ENCODE results near the gene PHF13. TPM values are rescaled to one million over a fixed set of nuclear protein-coding genes. Genes with fewer than 3 reads are reported as not detected.
"Not testable (repeated sequence)": the region's sequence is repeated elsewhere in the genome, so short reads cannot be mapped to it uniquely, and the experiment has no call there.

PHF13 gene
- total RNA-seq, 4 donors from 2014 or later: 12.9 to 17.7 (median 15.7) TPM

- H3K4me3 ChIP-seq: no peak overlapping the region
- 84 to 85% methylated on average over 7 of the region's 7 CpGs for WGBS, 2 donors
- no peaks in the 10 kb centered on the region for H3K4me1 ChIP-seq
- peaks cover 0 to 34% (median 0%) of the 10 kb centered on the region in 3 donors for H3K36me3 ChIP-seq
- TF ChIP-seq CTCF (IDR thresholded peaks at IDR 0.05): no peak
- no peak for TF ChIP-seq POLR2A (IDR thresholded peaks at IDR 0.05)
- TF ChIP-seq EP300 (IDR thresholded peaks at IDR 0.05): no peak
- no peaks in the 10 kb centered on the region for H3K27me3 ChIP-seq
- no peak overlapping the region for H3K27ac ChIP-seq
- DNase-seq (ENCODE audit: low spot score in 2 of 2): no peak
- no peaks in the 10 kb centered on the region for H3K9me3 ChIP-seq
Observed at GRCh38 chr1:6660415-6661049, 47.0 kb downstream of the PHF13 start.

GRCh38 chr1:6662468-6662867, 48.9 kb downstream of the PHF13 start:
- not testable (repeated sequence) for H3K27ac ChIP-seq; H3K27me3 ChIP-seq; H3K9me3 ChIP-seq; H3K4me3 ChIP-seq; H3K4me1 ChIP-seq; DNase-seq (ENCODE audit: low spot score in 2 of 2)
- 94 to 98% methylated on average over 7 of the region's 7 CpGs for WGBS, 2 donors
- H3K36me3 ChIP-seq: peaks cover 4 to 45% (median 6%) of the 10 kb centered on the region in 3 donors

GRCh38 chr1:6666696-6667095, 53.2 kb downstream of the PHF13 start:
- H3K27me3 ChIP-seq: no peaks in the 10 kb centered on the region
- H3K9me3 ChIP-seq: no peaks in the 10 kb centered on the region
- H3K4me3 ChIP-seq: no peak overlapping the region
- no peak for DNase-seq (ENCODE audit: low spot score in 2 of 2)
- TF ChIP-seq POLR2A (IDR thresholded peaks at IDR 0.05) (no peak), CTCF (IDR thresholded peaks at IDR 0.05) (no peak), EP300 (IDR thresholded peaks at IDR 0.05) (no peak)
- H3K27ac ChIP-seq: no peak overlapping the region
- 92 to 94% methylated on average over 5 of the region's 5 CpGs for WGBS, 2 donors
- H3K36me3 ChIP-seq: peaks cover 4 to 51% (median 6%) of the 10 kb centered on the region in 3 donors
- H3K4me1 ChIP-seq: no peaks in the 10 kb centered on the region

DNA sequence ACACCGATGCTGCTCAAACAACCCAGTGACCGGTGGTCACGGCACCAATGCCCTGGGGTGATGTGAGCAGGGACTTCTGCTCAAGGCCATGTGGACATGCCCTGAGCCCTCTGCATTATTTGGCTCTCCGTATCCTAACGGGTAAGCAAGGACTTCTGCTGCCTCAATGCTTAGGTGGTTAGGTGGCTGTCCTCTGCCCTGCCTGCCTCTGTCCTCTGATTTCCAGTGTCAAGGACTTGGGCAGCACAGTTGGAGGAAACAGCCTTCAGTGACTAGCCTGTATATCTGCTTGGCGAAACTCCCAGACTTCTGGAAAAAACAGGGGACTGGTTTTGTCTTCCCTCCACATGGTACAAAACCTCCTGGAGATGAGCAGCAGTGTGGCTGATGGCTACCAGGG, 53.6 kb downstream of the PHF13 start:
- Histone ChIP-seq H3K27ac (no peak overlapping the region), H3K9me3 (no peaks in the 10 kb centered on the region), H3K4me1 (no peaks in the 10 kb centered on the region), H3K4me3 (no peak overlapping the region), H3K27me3 (no peaks in the 10 kb centered on the region), H3K36me3 (peaks cover 4 to 51% (median 6%) of the 10 kb centered on the region in 3 donors)
- TF ChIP-seq CTCF (IDR thresholded peaks at IDR 0.05) (no peak), POLR2A (IDR thresholded peaks at IDR 0.05) (no peak), EP300 (IDR thresholded peaks at IDR 0.05) (no peak)
- WGBS, 2 donors: 94 to 98% methylated on average over 6 of the region's 6 CpGs
- no peak for DNase-seq (ENCODE audit: low spot score in 2 of 2)

GRCh38 chr1:6668503-6668902, 55.0 kb downstream of the PHF13 start:
- 97 to 98% methylated on average over 9 of the region's 9 CpGs for WGBS, 2 donors
- TF ChIP-seq POLR2A (IDR thresholded peaks at IDR 0.05) (no peak), CTCF (IDR thresholded peaks at IDR 0.05) (no peak), EP300 (IDR thresholded peaks at IDR 0.05) (no peak)
- Histone ChIP-seq H3K9me3 (no peaks in the 10 kb centered on the region), H3K27me3 (no peaks in the 10 kb centered on the region), H3K4me1 (no peaks in the 10 kb centered on the region), H3K27ac (no peak overlapping the region), H3K4me3 (no peak overlapping the region), H3K36me3 (peaks cover 4 to 49% (median 6%) of the 10 kb centered on the region in 3 donors)
- DNase-seq (ENCODE audit: low spot score in 2 of 2): no peak

All from tibial nerve (tissue), 4 donors.